Gastrocnemius medialis (tissue), 4 donors: ENCODE data around the gene PLXNA2.

Experiments used
- POLR2A ChIP-seq, 2 donors: fragments of 450-650 bp; IDR thresholded peaks; one replicate each; pipeline ENCODE4 v1.6.1; 2017; ENCODE audit warnings: antibody characterized with exemption in 2 of 2, mild to moderate bottlenecking in 2 of 2, moderate library complexity in 2 of 2
- TF ChIP-seq, protein P1 (sequence below), 5 experiments: fragments of 450-650 bp in 3 of 5; fragments of 200-600 bp in 2 of 5; sonication (generic) in 2 of 5; IDR thresholded peaks in 4 of 5; conservative IDR thresholded peaks in 1 of 5; 1 replicate in 4 of 5; 2 replicates in 1 of 5; pipeline ENCODE4 v1.5.1; 2016 to 2019; ENCODE audit warnings: antibody characterized with exemption in 5 of 5, mild to moderate bottlenecking in 3 of 5, moderate library complexity in 3 of 5

DNA sequence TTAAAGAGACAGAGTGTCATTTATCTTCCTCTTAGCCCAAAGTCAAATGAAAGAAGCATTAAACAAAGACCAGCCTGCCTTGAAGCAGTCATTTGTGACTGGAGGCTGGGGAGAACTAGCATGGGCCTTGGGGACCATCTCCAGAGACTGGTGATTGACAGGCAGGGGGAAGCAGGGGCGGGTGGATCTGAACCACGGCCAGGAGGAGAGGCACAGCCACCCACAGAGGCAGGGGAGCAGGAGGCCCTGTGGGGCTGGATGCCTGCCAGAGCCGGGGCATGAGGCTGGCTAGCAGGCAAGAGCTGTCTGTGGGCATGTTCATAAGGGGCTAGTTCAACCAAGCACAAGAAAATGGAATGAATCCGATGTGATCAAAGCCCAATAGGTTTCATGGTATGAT is 73.9 kb downstream of the PLXNA2 start:
- no peak for TF ChIP-seq POLR2A (IDR thresholded peaks at IDR 0.05)
- TF ChIP-seq, protein P1, sequence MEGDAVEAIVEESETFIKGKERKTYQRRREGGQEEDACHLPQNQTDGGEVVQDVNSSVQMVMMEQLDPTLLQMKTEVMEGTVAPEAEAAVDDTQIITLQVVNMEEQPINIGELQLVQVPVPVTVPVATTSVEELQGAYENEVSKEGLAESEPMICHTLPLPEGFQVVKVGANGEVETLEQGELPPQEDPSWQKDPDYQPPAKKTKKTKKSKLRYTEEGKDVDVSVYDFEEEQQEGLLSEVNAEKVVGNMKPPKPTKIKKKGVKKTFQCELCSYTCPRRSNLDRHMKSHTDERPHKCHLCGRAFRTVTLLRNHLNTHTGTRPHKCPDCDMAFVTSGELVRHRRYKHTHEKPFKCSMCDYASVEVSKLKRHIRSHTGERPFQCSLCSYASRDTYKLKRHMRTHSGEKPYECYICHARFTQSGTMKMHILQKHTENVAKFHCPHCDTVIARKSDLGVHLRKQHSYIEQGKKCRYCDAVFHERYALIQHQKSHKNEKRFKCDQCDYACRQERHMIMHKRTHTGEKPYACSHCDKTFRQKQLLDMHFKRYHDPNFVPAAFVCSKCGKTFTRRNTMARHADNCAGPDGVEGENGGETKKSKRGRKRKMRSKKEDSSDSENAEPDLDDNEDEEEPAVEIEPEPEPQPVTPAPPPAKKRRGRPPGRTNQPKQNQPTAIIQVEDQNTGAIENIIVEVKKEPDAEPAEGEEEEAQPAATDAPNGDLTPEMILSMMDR (IDR thresholded peaks at IDR 0.05 in 4 of 5, conservative IDR thresholded peaks at IDR 0.05 in 1 of 5), result no peak
